Large intestine (tissue), 3 donors: ENCODE data around the gene TPGS1. TPM values are rescaled to one million over a fixed set of nuclear protein-coding genes. Genes with fewer than 3 reads are reported as not detected.

Experiments
- DNase-seq, 2 donors: peaks; one replicate each; pipeline versions ENCODE4 v3.0.0 to v3.0.0-alpha.2; 2013
- H3K27ac ChIP-seq: one replicate; pipeline ENCODE4 v1.5.1; 2013; ENCODE audit warnings: low read length
- H3K27me3 ChIP-seq: 2 replicates; pipeline ENCODE4 v1.6.1; 2013; ENCODE audit warnings: low read length; ENCODE audit not compliant: control insufficient read depth, insufficient read depth
- H3K36me3 ChIP-seq: 2 replicates; pipeline ENCODE4 v1.6.1; 2013; ENCODE audit warnings: low read length; ENCODE audit not compliant: control insufficient read depth, insufficient read depth
- H3K4me1 ChIP-seq: one replicate; pipeline ENCODE4 v1.6.1; 2013; ENCODE audit warnings: low read length; ENCODE audit not compliant: control insufficient read depth, insufficient read depth
- H3K4me3 ChIP-seq: one replicate; pipeline ENCODE4 v1.5.1; 2013; ENCODE audit warnings: low read length
- H3K9me3 ChIP-seq: one replicate; pipeline ENCODE4 v1.6.1; 2013; ENCODE audit warnings: mild to moderate bottlenecking, low read depth, low read length, moderate library complexity; ENCODE audit not compliant: control insufficient read depth
- WGBS: methylation state at CpG from one replicate; pipeline ENCODE4 v1.1.5; 2013; ENCODE audit warnings: low lambda C conversion rate; ENCODE audit not compliant: insufficient coverage; 5-methylcytosine and 5-hydroxymethylcytosine counted together
- polyA plus RNA-seq: library from polyadenylated mRNA; unstranded; fragments of 120-200 nt; gene quantifications from one replicate; pipeline ENCODE4 v1.2.1, GENCODE V29; 2013

The TPGS1 gene
- polyA plus RNA-seq, 1 donor, result 16.2 TPM

GRCh38 chr19:495402-496111 is 11.7 kb upstream of the TPGS1 start:
- no CpG with 5 or more reads among the region's 32 CpGs for WGBS
- Histone ChIP-seq H3K9me3 (peaks cover 22% of the 10 kb centered on the region), H3K36me3 (no peaks in the 10 kb centered on the region), H3K4me3 (no peak overlapping the region), H3K4me1 (peaks cover 3% of the 10 kb centered on the region), H3K27ac (no peak overlapping the region), H3K27me3 (peaks cover 46% of the 10 kb centered on the region)
- no peak for DNase-seq

DNA sequence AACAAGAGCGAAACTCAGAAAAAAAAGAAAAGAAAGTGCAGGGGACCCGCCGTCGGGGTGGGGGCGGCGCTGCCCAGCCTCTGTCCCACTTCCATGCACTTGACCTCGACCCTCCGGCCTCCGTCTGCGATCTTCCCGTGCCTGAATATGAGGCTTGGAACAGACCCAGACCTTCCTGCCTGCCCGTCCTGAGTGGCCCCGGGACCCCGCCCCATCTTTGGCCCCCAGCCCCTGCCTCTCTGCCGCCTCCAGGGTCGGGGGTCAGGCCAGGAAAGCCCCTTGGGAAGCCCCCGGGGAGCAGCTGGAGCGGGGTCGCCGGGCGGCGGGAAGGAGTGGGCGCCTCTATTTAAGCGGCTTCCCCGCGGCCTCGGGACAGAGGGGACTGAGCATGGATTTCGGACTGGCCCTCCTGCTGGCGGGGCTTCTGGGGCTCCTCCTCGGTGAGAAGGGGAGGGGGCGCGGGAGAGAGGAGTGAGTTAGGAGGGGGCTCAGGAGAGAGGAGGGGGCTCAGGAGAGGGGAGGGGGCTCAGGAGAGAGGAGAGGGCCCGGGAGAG is 11.1 kb upstream of the TPGS1 start, which contains the start of gene MADCAM1:
TSS of gene MADCAM1 (plus strand) at position 375 of the 554 bp plus-strand sequence. CDS start at position 389, 14 bp downstream.
- Histone ChIP-seq H3K27me3 (peaks cover 46% of the 10 kb centered on the region), H3K9me3 (peaks cover 22% of the 10 kb centered on the region), H3K4me3 (no peak within 1 kb of the TSS), H3K27ac (no peak within 1 kb of the TSS), H3K4me1 (peaks cover 3% of the 10 kb centered on the region), H3K36me3 (no peaks in the 10 kb centered on the region)
- no CpG with 5 or more reads among the region's 33 CpGs for WGBS
- DNase-seq, result no peak

GRCh38 chr19:496986-497385 is 10.3 kb upstream of the TPGS1 start:
- no CpG with 5 or more reads among the region's 18 CpGs for WGBS
- H3K27ac ChIP-seq, result no peak overlapping the region
- peaks cover 21% of the 10 kb centered on the region for H3K9me3 ChIP-seq
- no peak overlapping the region for H3K4me3 ChIP-seq
- H3K36me3 ChIP-seq, result no peaks in the 10 kb centered on the region
- peaks cover 3% of the 10 kb centered on the region for H3K4me1 ChIP-seq
- no peak for DNase-seq
- H3K27me3 ChIP-seq, result peaks cover 46% of the 10 kb centered on the region

DNA sequence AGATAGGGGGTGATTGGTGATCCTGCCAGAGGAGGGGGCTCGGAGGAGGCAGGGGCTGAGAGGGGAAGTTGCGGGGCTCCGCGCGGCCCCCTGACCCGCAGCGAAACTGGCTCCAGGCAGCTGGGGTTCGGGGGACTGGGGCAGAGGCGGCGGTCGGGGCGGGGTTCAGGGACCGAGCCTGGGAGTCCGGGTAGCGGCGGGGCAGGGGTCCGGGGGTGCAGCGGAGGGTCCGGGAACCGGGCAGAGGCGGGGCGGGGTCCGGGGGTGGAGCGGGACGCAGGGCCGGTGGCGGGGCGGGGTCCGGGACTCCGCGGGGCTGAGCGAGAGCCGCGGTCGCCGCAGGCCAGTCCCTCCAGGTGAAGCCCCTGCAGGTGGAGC is 9.8 kb upstream of the TPGS1 start:
- WGBS, result no CpG with 5 or more reads among the region's 36 CpGs
- H3K9me3 ChIP-seq, result peaks cover 17% of the 10 kb centered on the region
- peaks cover 3% of the 10 kb centered on the region for H3K4me1 ChIP-seq
- H3K27ac ChIP-seq, result no peak overlapping the region
- DNase-seq, result no peak
- H3K4me3 ChIP-seq, result no peak overlapping the region
- H3K36me3 ChIP-seq, result no peaks in the 10 kb centered on the region
- peaks cover 46% of the 10 kb centered on the region for H3K27me3 ChIP-seq

- H3K4me3 ChIP-seq, result no peak overlapping the region
- no peak for DNase-seq
- peaks cover 17% of the 10 kb centered on the region for H3K9me3 ChIP-seq
- peaks cover 49% of the 10 kb centered on the region for H3K27me3 ChIP-seq
- no peaks in the 10 kb centered on the region for H3K36me3 ChIP-seq
- no peak overlapping the region for H3K27ac ChIP-seq
- H3K4me1 ChIP-seq, result peaks cover 3% of the 10 kb centered on the region
- no CpG with 5 or more reads among the region's 50 CpGs for whole genome bisulfite sequencing
These were observed 9.3 kb upstream of the TPGS1 start for GRCh38 chr19:497869-498510.

GRCh38 chr19:498511-498891 is 8.8 kb upstream of the TPGS1 start:
- DNase-seq, result no peak

GRCh38 chr19:498977-499623 is 8.2 kb upstream of the TPGS1 start:
- no peaks in the 10 kb centered on the region for H3K36me3 ChIP-seq
- peaks cover 47% of the 10 kb centered on the region for H3K27me3 ChIP-seq
- peaks cover 3% of the 10 kb centered on the region for H3K4me1 ChIP-seq
- no peak for DNase-seq
- H3K27ac ChIP-seq, result no peak overlapping the region
- WGBS, result 75% methylated on average over 4 of the region's 31 CpGs
- no peak overlapping the region for H3K4me3 ChIP-seq
- peaks cover 17% of the 10 kb centered on the region for H3K9me3 ChIP-seq

More at GRCh38 chr19:498511-498891, 8.8 kb upstream of the TPGS1 start:
- H3K36me3 ChIP-seq, result no peaks in the 10 kb centered on the region
- peaks cover 3% of the 10 kb centered on the region for H3K4me1 ChIP-seq
- no peak overlapping the region for H3K4me3 ChIP-seq
- H3K27me3 ChIP-seq, result peaks cover 49% of the 10 kb centered on the region
- peaks cover 17% of the 10 kb centered on the region for H3K9me3 ChIP-seq
- no CpG with 5 or more reads among the region's 26 CpGs for WGBS
- H3K27ac ChIP-seq, result no peak overlapping the region

DNA sequence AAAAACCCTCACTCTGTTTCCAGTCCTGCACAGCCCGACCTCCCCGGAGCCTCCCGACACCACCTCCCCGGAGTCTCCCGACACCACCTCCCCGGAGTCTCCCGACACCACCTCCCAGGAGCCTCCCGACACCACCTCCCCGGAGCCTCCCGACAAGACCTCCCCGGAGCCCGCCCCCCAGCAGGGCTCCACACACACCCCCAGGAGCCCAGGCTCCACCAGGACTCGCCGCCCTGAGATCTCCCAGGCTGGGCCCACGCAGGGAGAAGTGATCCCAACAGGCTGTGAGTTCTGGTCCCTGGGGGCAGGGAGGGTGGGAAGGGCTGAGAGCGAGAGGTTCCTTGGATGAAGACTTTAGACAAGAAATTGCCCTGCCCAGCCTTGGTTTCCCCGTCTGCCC is 5.7 kb upstream of the TPGS1 start:
- DNase-seq, result no peak
- no peak overlapping the region for H3K4me3 ChIP-seq

DNA sequence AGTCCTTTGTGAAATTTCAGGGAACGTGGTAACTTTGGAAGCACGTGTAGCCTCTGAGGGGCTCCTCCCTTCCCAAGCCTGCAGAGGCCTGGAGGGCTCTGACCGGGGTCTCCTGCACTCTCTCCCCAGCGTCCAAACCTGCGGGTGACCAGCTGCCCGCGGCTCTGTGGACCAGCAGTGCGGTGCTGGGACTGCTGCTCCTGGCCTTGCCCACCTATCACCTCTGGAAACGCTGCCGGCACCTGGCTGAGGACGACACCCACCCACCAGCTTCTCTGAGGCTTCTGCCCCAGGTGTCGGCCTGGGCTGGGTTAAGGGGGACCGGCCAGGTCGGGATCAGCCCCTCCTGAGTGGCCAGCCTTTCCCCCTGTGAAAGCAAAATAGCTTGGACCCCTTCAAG is 2.7 kb upstream of the TPGS1 start:
- no peak overlapping the region for H3K4me3 ChIP-seq
- H3K27ac ChIP-seq, result no peak overlapping the region
- WGBS, result 60% methylated on average over 1 of the region's 14 CpGs
- H3K4me1 ChIP-seq, result peaks cover 13% of the 10 kb centered on the region
- DNase-seq, result no peak
- H3K27me3 ChIP-seq, result peaks cover 8% of the 10 kb centered on the region
- H3K9me3 ChIP-seq, result peaks cover 2% of the 10 kb centered on the region
- peaks cover 8% of the 10 kb centered on the region for H3K36me3 ChIP-seq

More for the DNA sequence above, 5.7 kb upstream of the TPGS1 start:
- Histone ChIP-seq H3K4me1 (peaks cover 3% of the 10 kb centered on the region), H3K36me3 (no peaks in the 10 kb centered on the region), H3K27me3 (peaks cover 30% of the 10 kb centered on the region), H3K9me3 (peaks cover 7% of the 10 kb centered on the region), H3K27ac (no peak overlapping the region)
- no CpG with 5 or more reads among the region's 17 CpGs for WGBS
